Vagina (tissue), 2 donors: ENCODE data around the gene TJP2.

Experiments
- CTCF ChIP-seq, 3 experiments: fragments of 450-650 bp in 2 of 3; fragments of 200-600 bp in 1 of 3; sonication (generic) in 1 of 3; IDR thresholded peaks; one replicate each; pipeline ENCODE4 v1.5.1; 2017 to 2019; ENCODE audit warnings: antibody characterized with exemption in 3 of 3, mild to moderate bottlenecking in 2 of 3, moderate library complexity in 2 of 3
- POLR2A ChIP-seq, 2 donors: fragments of 450-650 bp; IDR thresholded peaks; one replicate each; pipeline ENCODE4 v1.6.1; 2017; ENCODE audit warnings: antibody characterized with exemption in 2 of 2, mild to moderate bottlenecking in 2 of 2, moderate library complexity in 2 of 2

- TF ChIP-seq CTCF (IDR thresholded peaks at IDR 0.05) = no peak
- no peak for TF ChIP-seq POLR2A (IDR thresholded peaks at IDR 0.05)
Observed at GRCh38 chr9:69229367-69229766, 55.3 kb downstream of the TJP2 start.
